Measurements from ENCODE around the gene ANKRD11. TPM values are rescaled to one million over a fixed set of nuclear protein-coding genes. Genes with fewer than 3 reads are reported as not detected.
"Not testable (repeated sequence)": the region's sequence is repeated elsewhere in the genome, so short reads cannot be mapped to it uniquely, and the experiment has no call there.

ANKRD11 gene
- total RNA-seq, 1 donor from 2014 or later: 165 TPM

DNA sequence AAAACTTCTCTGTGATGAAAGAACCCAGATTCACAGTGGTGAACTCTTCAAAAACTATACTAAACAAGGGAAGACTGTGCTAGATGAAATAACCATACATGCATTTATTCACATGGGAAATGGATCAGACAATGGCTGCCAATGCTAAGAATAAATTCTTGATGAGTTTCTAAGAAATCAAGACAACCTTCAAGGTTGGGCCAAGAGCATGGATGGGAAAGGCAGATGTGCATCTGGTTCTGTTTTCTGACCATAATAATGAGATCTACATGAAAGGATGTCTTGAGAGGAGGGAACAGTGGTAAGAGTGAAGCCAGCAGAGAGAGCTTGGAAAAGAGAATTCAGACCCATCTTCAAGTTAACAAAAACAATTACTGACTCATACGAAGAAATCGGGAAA lies 31.4 kb downstream of the ANKRD11 start:
- Mint-ChIP-seq H3K4me1 (ENCODE audit: unreplicated experiment) (peaks cover 31% of the 10 kb centered on the region), H3K27me3 (ENCODE audit: unreplicated experiment) (peaks cover 16% of the 10 kb centered on the region), H3K4me3 (ENCODE audit: unreplicated experiment) (no peak overlapping the region), H3K36me3 (ENCODE audit: low read depth, unreplicated experiment) (peaks cover 12% of the 10 kb centered on the region), H3K9me3 (ENCODE audit: unreplicated experiment) (no peaks in the 10 kb centered on the region), H3K27ac (ENCODE audit: unreplicated experiment) (peak overlapping the region; percentile 45)
- TF ChIP-seq CTCF (IDR thresholded peaks at IDR 0.05; ENCODE audit: unreplicated experiment): no peak
- DNase-seq (ENCODE audit: low spot score): no peak

DNA sequence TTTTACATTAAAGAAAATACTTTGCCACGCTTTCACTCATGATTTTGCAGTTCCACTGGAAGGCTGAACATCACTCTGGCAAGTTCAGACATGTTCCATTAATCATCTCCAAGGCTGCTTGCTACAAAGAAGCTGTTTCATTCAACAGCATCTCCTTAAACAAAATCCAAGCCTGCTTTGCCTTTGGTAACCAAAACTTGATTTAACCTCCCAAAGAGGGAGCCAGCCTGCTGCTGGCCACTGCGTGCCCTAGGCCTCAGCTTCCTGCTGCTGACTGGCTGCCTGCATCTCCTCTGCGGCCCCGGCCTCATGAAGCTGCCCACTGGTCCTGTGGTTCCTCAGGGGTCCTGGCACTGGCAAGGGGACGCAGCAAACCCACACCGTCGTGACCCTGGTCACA lies 31.8 kb downstream of the ANKRD11 start:
- Mint-ChIP-seq H3K4me1 (ENCODE audit: unreplicated experiment) (peaks cover 35% of the 10 kb centered on the region), H3K27me3 (ENCODE audit: unreplicated experiment) (peaks cover 16% of the 10 kb centered on the region), H3K27ac (ENCODE audit: unreplicated experiment) (no peak overlapping the region), H3K9me3 (ENCODE audit: unreplicated experiment) (no peaks in the 10 kb centered on the region), H3K4me3 (ENCODE audit: unreplicated experiment) (no peak overlapping the region), H3K36me3 (ENCODE audit: low read depth, unreplicated experiment) (peaks cover 12% of the 10 kb centered on the region)
- no peak for TF ChIP-seq CTCF (IDR thresholded peaks at IDR 0.05; ENCODE audit: unreplicated experiment)
- DNase-seq (ENCODE audit: low spot score): no peak

DNA sequence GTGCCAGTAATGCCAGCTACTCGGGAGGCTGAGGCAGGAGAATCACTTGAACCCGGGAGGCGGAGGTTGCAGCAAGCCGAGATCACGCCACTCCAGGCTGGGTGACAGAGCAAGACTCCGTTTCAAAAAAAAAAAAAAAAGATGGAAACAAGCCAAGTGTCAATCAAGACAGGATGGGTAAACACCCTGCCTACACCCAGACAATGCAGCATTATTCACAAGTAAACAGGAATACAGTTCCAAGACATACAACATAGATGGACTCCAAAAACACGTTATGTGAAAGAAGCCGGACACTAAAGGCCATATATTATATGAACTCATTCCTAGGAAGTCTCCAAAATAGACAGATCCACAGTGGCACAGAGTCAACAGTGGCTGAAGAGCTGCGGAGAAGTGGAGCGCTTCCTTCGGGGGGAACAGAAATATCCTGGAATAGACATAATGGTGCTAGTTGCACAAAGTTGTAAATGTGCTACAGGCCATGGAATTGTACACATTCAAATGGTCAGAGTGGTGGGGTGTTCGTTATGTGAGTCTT lies 33.9 kb downstream of the ANKRD11 start:
- H3K4me3 Mint-ChIP-seq (ENCODE audit: unreplicated experiment): no peak overlapping the region
- peaks cover 8% of the 10 kb centered on the region for H3K36me3 Mint-ChIP-seq (ENCODE audit: low read depth, unreplicated experiment)
- no peak for TF ChIP-seq CTCF (IDR thresholded peaks at IDR 0.05; ENCODE audit: unreplicated experiment)
- no peak overlapping the region for H3K27ac Mint-ChIP-seq (ENCODE audit: unreplicated experiment)
- H3K27me3 Mint-ChIP-seq (ENCODE audit: unreplicated experiment): peaks cover 14% of the 10 kb centered on the region
- no peak for DNase-seq (ENCODE audit: low spot score)
- peaks cover 44% of the 10 kb centered on the region for H3K4me1 Mint-ChIP-seq (ENCODE audit: unreplicated experiment)
- H3K9me3 Mint-ChIP-seq (ENCODE audit: unreplicated experiment): no peaks in the 10 kb centered on the region

- Mint-ChIP-seq H3K27ac (ENCODE audit: unreplicated experiment) (peak overlapping the region; percentile 24), H3K9me3 (ENCODE audit: unreplicated experiment) (no peaks in the 10 kb centered on the region), H3K4me3 (ENCODE audit: unreplicated experiment) (no peak overlapping the region), H3K36me3 (ENCODE audit: low read depth, unreplicated experiment) (peaks cover 6% of the 10 kb centered on the region), H3K27me3 (ENCODE audit: unreplicated experiment) (peaks cover 12% of the 10 kb centered on the region), H3K4me1 (ENCODE audit: unreplicated experiment) (peaks cover 45% of the 10 kb centered on the region)
- no peak for TF ChIP-seq CTCF (IDR thresholded peaks at IDR 0.05; ENCODE audit: unreplicated experiment)
- no peak for DNase-seq (ENCODE audit: low spot score)
Measured at GRCh38 chr16:89455692-89456091, 34.7 kb downstream of the ANKRD11 start.

GRCh38 chr16:89455178-89455577 lies 35.2 kb downstream of the ANKRD11 start:
- H3K9me3 Mint-ChIP-seq (ENCODE audit: unreplicated experiment): no peaks in the 10 kb centered on the region
- DNase-seq (ENCODE audit: low spot score): no peak
- H3K27ac Mint-ChIP-seq (ENCODE audit: unreplicated experiment): peak overlapping the region; percentile 83
- peaks cover 49% of the 10 kb centered on the region for H3K4me1 Mint-ChIP-seq (ENCODE audit: unreplicated experiment)
- TF ChIP-seq CTCF (IDR thresholded peaks at IDR 0.05; ENCODE audit: unreplicated experiment): no peak
- no peak overlapping the region for H3K4me3 Mint-ChIP-seq (ENCODE audit: unreplicated experiment)
- H3K27me3 Mint-ChIP-seq (ENCODE audit: unreplicated experiment): peaks cover 12% of the 10 kb centered on the region
- peaks cover 4% of the 10 kb centered on the region for H3K36me3 Mint-ChIP-seq (ENCODE audit: low read depth, unreplicated experiment)

GRCh38 chr16:89454378-89455125 lies 35.8 kb downstream of the ANKRD11 start:
- not testable (repeated sequence) for DNase-seq (ENCODE audit: low spot score); H3K4me3 Mint-ChIP-seq (ENCODE audit: unreplicated experiment); H3K9me3 Mint-ChIP-seq (ENCODE audit: unreplicated experiment); H3K36me3 Mint-ChIP-seq (ENCODE audit: low read depth, unreplicated experiment)
- Mint-ChIP-seq H3K27me3 (ENCODE audit: unreplicated experiment) (peaks cover 12% of the 10 kb centered on the region), H3K27ac (ENCODE audit: unreplicated experiment) (peak overlapping the region; percentile 97), H3K4me1 (ENCODE audit: unreplicated experiment) (peaks cover 54% of the 10 kb centered on the region)
